ENCODE results near the gene MYF5. TPM values are rescaled to one million over a fixed set of nuclear protein-coding genes. Genes with fewer than 3 reads are reported as not detected.
A peak's percentile ranks its signal among the peaks of the same experiment; 100 is the strongest.

MYF5 gene
- total RNA-seq, 1 donor from 2014 or later: not detected

DNA sequence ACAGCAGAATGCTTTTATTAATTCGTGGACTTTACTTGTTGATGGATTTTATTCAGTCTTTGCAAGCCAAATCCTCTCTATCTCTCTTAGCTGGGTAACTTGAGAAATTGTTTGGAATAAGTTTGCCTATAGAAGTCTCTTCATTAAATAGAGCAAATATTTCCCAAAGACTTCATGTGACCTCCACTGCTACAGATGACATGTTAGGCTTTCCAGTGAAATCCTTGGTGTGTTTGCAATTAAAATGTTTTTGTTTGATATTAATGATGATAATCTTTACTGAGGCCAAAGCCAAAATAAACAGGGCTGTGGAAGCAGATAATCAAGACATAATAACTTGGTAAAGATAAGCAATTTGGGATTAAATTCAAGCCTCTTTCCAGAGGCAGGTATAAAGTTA, 4.8 kb upstream of the MYF5 start:
- H3K4me3 Mint-ChIP-seq (ENCODE audit: low read depth): no peak overlapping the region
- TF ChIP-seq, protein P1, sequence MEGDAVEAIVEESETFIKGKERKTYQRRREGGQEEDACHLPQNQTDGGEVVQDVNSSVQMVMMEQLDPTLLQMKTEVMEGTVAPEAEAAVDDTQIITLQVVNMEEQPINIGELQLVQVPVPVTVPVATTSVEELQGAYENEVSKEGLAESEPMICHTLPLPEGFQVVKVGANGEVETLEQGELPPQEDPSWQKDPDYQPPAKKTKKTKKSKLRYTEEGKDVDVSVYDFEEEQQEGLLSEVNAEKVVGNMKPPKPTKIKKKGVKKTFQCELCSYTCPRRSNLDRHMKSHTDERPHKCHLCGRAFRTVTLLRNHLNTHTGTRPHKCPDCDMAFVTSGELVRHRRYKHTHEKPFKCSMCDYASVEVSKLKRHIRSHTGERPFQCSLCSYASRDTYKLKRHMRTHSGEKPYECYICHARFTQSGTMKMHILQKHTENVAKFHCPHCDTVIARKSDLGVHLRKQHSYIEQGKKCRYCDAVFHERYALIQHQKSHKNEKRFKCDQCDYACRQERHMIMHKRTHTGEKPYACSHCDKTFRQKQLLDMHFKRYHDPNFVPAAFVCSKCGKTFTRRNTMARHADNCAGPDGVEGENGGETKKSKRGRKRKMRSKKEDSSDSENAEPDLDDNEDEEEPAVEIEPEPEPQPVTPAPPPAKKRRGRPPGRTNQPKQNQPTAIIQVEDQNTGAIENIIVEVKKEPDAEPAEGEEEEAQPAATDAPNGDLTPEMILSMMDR (IDR thresholded peaks at IDR 0.05; ENCODE audit: unreplicated experiment): no peak
- H3K27me3 Mint-ChIP-seq: peaks cover 87% of the 10 kb centered on the region
- H3K27ac Mint-ChIP-seq: no peak overlapping the region
- DNase-seq (ENCODE audit: low spot score, unreplicated experiment): no peak
- H3K9me3 Mint-ChIP-seq (ENCODE audit: low read depth): no peaks in the 10 kb centered on the region
- peaks cover 15% of the 10 kb centered on the region for H3K4me1 Mint-ChIP-seq (ENCODE audit: low read depth)
- no peaks in the 10 kb centered on the region for H3K36me3 Mint-ChIP-seq (ENCODE audit: insufficient read depth)

DNA sequence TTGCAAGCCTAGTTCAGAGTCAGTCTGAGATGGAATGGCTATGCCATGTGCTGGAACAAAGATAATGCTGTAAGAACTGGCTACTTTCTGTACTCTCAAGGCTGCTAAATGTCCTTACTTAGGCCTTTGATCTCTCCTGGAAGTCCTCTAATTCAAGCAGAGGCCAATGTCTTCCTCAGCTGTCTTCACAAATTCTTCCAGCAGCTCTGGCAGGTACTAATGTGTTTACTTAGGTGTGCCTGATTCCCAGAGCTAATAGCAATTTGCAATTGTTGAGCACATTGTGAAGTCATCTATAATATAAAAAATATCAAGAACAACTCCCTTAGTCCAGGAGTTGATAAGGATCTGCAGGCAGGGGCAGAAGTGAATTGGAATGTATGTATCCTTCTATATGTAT, 3.8 kb upstream of the MYF5 start:
- H3K27ac Mint-ChIP-seq: no peak overlapping the region
- H3K9me3 Mint-ChIP-seq (ENCODE audit: low read depth): no peaks in the 10 kb centered on the region
- H3K4me1 Mint-ChIP-seq (ENCODE audit: low read depth): peaks cover 13% of the 10 kb centered on the region
- H3K4me3 Mint-ChIP-seq (ENCODE audit: low read depth): no peak overlapping the region
- TF ChIP-seq, protein P1 (IDR thresholded peaks at IDR 0.05; ENCODE audit: unreplicated experiment): no peak
- peaks cover 81% of the 10 kb centered on the region for H3K27me3 Mint-ChIP-seq
- H3K36me3 Mint-ChIP-seq (ENCODE audit: insufficient read depth): no peaks in the 10 kb centered on the region
- DNase-seq (ENCODE audit: low spot score, unreplicated experiment): no peak

GRCh38 chr12:80713419-80713818, 3.3 kb upstream of the MYF5 start:
- no peak for DNase-seq (ENCODE audit: low spot score, unreplicated experiment)
- H3K27me3 Mint-ChIP-seq: peaks cover 81% of the 10 kb centered on the region
- no peaks in the 10 kb centered on the region for H3K9me3 Mint-ChIP-seq (ENCODE audit: low read depth)
- H3K27ac Mint-ChIP-seq: no peak overlapping the region
- peak overlapping the region; percentile 52 for H3K4me3 Mint-ChIP-seq (ENCODE audit: low read depth)
- H3K4me1 Mint-ChIP-seq (ENCODE audit: low read depth): peaks cover 12% of the 10 kb centered on the region
- TF ChIP-seq, protein P1 (IDR thresholded peaks at IDR 0.05; ENCODE audit: unreplicated experiment): no peak
- H3K36me3 Mint-ChIP-seq (ENCODE audit: insufficient read depth): no peaks in the 10 kb centered on the region

- TF ChIP-seq, protein P1 (IDR thresholded peaks at IDR 0.05; ENCODE audit: unreplicated experiment): no peak
- peak overlapping the region; percentile 52 for H3K4me3 Mint-ChIP-seq (ENCODE audit: low read depth)
- no peaks in the 10 kb centered on the region for H3K9me3 Mint-ChIP-seq (ENCODE audit: low read depth)
- peak overlapping the region; percentile 57 for H3K27ac Mint-ChIP-seq
- peaks cover 81% of the 10 kb centered on the region for H3K27me3 Mint-ChIP-seq
- no peaks in the 10 kb centered on the region for H3K36me3 Mint-ChIP-seq (ENCODE audit: insufficient read depth)
- peaks cover 8% of the 10 kb centered on the region for H3K4me1 Mint-ChIP-seq (ENCODE audit: low read depth)
- no peak for DNase-seq (ENCODE audit: low spot score, unreplicated experiment)
Observed at GRCh38 chr12:80714055-80714454, 2.7 kb upstream of the MYF5 start.

GRCh38 chr12:80714846-80715245, 1.9 kb upstream of the MYF5 start:
- no peak for DNase-seq (ENCODE audit: low spot score, unreplicated experiment)
- TF ChIP-seq, protein P1 (IDR thresholded peaks at IDR 0.05; ENCODE audit: unreplicated experiment): no peak
- no peaks in the 10 kb centered on the region for H3K9me3 Mint-ChIP-seq (ENCODE audit: low read depth)
- peaks cover 8% of the 10 kb centered on the region for H3K4me1 Mint-ChIP-seq (ENCODE audit: low read depth)
- H3K27me3 Mint-ChIP-seq: peaks cover 73% of the 10 kb centered on the region
- H3K4me3 Mint-ChIP-seq (ENCODE audit: low read depth): no peak overlapping the region
- no peaks in the 10 kb centered on the region for H3K36me3 Mint-ChIP-seq (ENCODE audit: insufficient read depth)
- H3K27ac Mint-ChIP-seq: no peak overlapping the region

Measured in progenitor cell of endocrine pancreas (in vitro differentiated cells).